Ectodermal cell (in vitro differentiated cells): Measurements from ENCODE around the gene UGT1A8. TPM values are rescaled to one million over a fixed set of nuclear protein-coding genes. Genes with fewer than 3 reads are reported as not detected.
"Not testable (repeated sequence)": the region's sequence is repeated elsewhere in the genome, so short reads cannot be mapped to it uniquely, and the experiment has no call there.

ENCODE experiments used
- H3K27ac ChIP-seq: 2 replicates; pipeline ENCODE4 v1.7.0; 2013; ENCODE audit warnings: mild to moderate bottlenecking, low read depth, low read length; ENCODE audit not compliant: insufficient read depth, poor library complexity, severe bottlenecking
- H3K27me3 ChIP-seq: 2 replicates; pipeline ENCODE4 v1.7.0; 2013; ENCODE audit warnings: mild to moderate bottlenecking, low read length; ENCODE audit not compliant: insufficient read depth, control insufficient read depth, poor library complexity, severe bottlenecking
- H3K36me3 ChIP-seq: one replicate; pipeline ENCODE4 v1.7.0; 2013; ENCODE audit warnings: low read length; ENCODE audit not compliant: control insufficient read depth, insufficient read depth
- H3K4me1 ChIP-seq: one replicate; pipeline ENCODE4 v1.7.0; 2013; ENCODE audit warnings: low read length; ENCODE audit not compliant: control insufficient read depth, insufficient read depth
- H3K4me3 ChIP-seq: 2 replicates; pipeline ENCODE4 v1.7.0; 2013; ENCODE audit warnings: low read depth, low read length, control low read depth; ENCODE audit not compliant: insufficient read depth
- H3K9me3 ChIP-seq: 2 replicates; pipeline ENCODE4 v1.7.0; 2013; ENCODE audit warnings: mild to moderate bottlenecking, low read length, moderate library complexity; ENCODE audit not compliant: control insufficient read depth
- WGBS, 2 experiments: methylation state at CpG; one replicate each; pipeline ENCODE4 v1.1.7; 2013; ENCODE audit warnings: missing lambda C conversion rate in 2 of 2; 5-methylcytosine and 5-hydroxymethylcytosine counted together
- polyA plus RNA-seq, 4 experiments: library from polyadenylated mRNA; stranded (reverse); fragments of 50-300 nt; gene quantifications; one replicate each; pipeline ENCODE4 v1.2.3, GENCODE V29; 2013

Gene UGT1A8
- polyA plus RNA-seq (2013, experiment 1 of 4): not detected
- polyA plus RNA-seq (2013, experiment 2 of 4): not detected
- polyA plus RNA-seq (2013, experiment 3 of 4): not detected
- not detected for polyA plus RNA-seq (2013, experiment 4 of 4)

DNA sequence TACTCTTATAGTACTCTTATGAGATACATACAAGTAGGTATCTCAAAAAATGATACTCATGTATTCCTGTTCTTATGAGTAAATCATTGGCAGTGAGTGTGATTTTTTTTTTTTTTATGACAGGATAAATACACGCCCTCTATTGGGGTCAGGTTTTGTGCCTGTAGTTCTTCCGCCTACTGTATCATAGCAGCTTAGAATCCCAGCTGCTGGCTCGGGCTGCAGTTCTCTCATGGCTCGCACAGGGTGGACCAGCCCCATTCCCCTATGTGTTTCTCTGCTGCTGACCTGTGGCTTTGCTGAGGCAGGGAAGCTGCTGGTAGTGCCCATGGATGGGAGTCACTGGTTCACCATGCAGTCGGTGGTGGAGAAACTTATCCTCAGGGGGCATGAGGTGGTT is at the start of gene UGT1A8:
Gene UGT1A8, plus strand, starts transcription at position 158 of the 400 bp plus-strand sequence. Its CDS starts 75 bp downstream, at position 233.
- 91 to 96% methylated on average over 4 to 5 of the region's 5 CpGs for WGBS, 2 experiments
- not testable (repeated sequence) for H3K9me3 ChIP-seq, H3K4me3 ChIP-seq, H3K27me3 ChIP-seq, H3K4me1 ChIP-seq, H3K36me3 ChIP-seq, H3K27ac ChIP-seq

DNA sequence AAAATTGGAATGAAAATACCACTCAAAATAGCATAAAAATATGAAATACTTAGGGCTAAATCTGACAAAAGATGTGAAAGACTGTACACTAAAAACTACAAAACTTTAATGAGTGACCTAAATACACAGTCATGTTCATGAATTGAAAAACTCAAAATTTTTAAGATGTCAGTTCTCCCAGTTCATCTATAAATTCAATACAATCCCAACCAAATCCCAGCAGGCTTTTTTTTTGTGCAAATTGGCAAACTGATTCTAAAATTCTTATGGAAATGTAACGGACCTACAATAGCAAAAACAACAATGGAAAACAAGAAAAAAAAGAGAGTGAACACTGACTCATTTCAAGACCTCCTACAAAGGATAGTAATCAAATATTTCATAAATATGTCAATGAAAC is 46.4 kb upstream of the UGT1A8 start:
- Histone ChIP-seq H3K27me3 (no peaks in the 10 kb centered on the region), H3K9me3 (no peaks in the 10 kb centered on the region), H3K27ac (no peak overlapping the region), H3K4me3 (no peak overlapping the region), H3K4me1 (no peaks in the 10 kb centered on the region), H3K36me3 (no peaks in the 10 kb centered on the region)
- WGBS, 2 experiments: 100% methylated on average over 1 of the region's 1 CpG; no CpG with 5 or more reads in 1 of the 2 experiments

DNA sequence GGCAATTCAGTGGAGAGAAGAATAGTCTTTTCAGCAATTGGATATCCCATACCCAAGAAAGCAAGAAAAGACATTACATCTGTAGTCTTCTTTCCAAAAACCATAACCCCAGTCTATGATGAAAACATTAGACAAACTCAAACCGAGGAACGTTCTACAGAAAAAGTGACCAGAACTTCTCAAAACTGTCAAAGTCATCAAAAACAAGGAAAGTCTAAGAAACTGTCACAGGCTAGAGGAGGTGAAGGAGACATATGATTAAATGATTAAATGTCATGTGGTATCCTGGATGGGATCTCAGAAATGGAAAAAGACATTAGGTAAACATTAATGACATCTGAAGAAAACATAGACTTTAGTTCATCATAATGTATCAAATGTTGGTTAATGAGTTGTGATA is 46.0 kb upstream of the UGT1A8 start:
- Histone ChIP-seq H3K27ac (no peak overlapping the region), H3K27me3 (no peaks in the 10 kb centered on the region), H3K4me1 (no peaks in the 10 kb centered on the region), H3K4me3 (no peak overlapping the region), H3K36me3 (no peaks in the 10 kb centered on the region), H3K9me3 (no peaks in the 10 kb centered on the region)
- WGBS, 2 experiments: 97 to 100% methylated on average over 2 of the region's 2 CpGs

DNA sequence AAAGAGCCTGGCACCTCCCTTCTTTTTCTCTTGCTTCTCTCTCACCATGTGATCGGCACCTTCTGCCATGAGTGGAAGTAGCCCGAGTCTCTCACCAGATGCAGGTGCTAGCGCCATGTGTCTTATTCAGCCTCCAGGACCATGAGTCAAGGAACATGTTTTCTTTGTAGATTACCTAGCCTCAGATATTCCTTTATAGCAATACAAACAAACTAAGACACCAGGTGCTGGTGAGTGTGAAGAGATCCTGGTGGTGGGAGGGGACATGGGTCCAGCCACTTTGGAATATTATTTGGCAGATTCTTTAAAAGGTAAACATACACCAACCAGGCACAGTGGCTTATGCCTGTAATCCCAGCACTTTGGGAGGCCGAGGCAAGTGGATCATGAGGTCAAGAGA is 45.0 kb upstream of the UGT1A8 start:
- Histone ChIP-seq H3K9me3 (no peaks in the 10 kb centered on the region), H3K27ac (no peak overlapping the region), H3K27me3 (no peaks in the 10 kb centered on the region), H3K4me3 (no peak overlapping the region), H3K36me3 (no peaks in the 10 kb centered on the region), H3K4me1 (no peaks in the 10 kb centered on the region)
- WGBS, 2 experiments: 90 to 91% methylated on average over 4 of the region's 4 CpGs

DNA sequence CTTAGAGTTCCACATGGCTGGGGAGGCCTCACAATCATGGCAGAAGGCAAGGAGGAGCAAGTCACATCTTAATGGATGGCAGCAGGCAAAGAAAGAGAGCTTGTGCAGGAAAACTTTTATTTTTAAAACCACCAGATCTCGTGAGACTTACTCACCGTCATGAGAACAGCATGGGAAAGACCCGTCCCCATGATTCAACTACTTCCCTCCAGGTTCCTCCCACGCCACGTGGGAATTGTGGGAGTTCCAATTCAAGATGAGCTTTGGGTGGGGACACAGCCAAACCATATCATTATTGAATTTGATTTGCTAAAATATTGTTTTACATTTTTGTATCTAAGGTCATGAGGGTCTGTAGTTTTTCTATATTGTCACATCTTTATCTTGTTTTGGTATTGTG is 40.1 kb upstream of the UGT1A8 start:
- not testable (repeated sequence) for H3K27me3 ChIP-seq, H3K36me3 ChIP-seq, H3K4me3 ChIP-seq, H3K27ac ChIP-seq, H3K9me3 ChIP-seq, H3K4me1 ChIP-seq
- WGBS, 2 experiments: 79 to 81% methylated on average over 5 of the region's 5 CpGs

DNA sequence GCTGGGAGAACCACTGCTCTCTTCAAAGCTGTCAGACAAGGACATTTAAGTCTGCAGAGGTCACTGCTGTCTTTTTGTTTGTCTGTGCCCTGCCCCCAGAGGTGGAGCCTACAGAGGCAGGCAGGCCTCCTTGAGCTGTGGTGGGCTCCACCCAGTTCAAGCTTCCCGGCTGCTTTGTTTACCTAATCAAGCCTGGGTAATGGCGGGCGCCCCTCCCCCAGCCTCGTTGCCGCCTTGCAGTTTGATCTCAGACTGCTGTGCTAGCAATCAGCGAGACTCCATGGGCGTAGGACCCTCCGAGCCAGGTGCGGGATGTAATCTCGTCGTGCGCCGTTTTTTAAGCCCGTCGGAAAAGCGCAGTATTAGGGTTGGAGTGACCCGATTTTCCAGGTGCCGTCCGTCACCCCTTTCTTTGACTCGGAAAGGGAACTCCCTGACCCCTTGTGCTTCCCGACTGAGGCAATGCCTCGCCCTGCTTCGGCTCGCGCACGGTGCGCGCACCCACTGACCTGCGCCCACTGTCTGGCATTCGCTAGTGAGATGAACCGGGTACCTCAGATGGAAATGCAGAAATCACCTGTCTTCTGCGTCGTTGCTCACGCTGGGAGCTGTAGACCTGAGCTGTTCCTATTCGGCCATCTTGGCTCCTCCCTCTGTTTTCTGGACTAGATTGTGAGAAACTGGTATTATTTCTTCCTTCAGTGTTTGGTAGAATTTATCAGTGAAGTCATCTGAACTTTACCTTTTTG is 34.0 kb upstream of the UGT1A8 start:
- H3K4me1 ChIP-seq, H3K9me3 ChIP-seq, H3K36me3 ChIP-seq, H3K27ac ChIP-seq, H3K27me3 ChIP-seq, H3K4me3 ChIP-seq: not testable (repeated sequence)
- 83 to 85% methylated on average over 34 to 35 of the region's 35 CpGs for WGBS, 2 experiments

DNA sequence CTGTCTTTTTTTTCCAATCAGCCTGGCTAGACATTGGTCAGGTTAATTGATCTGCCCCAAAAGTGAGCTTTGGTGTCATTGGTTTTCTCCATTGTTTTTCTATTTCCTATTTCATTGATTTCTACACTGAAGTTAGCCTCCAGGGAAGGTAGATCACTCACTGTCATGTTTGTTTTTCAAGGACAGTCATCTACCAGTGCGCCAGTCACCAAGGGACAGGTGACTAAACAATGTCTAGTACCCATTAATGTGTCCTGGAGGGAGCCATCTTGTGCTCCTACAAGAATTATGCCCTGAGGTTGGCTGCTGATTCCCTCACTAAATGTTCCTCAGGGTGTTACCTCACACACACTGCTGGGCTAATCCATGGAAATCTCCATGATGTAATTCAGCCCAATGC is 33.2 kb upstream of the UGT1A8 start:
- Histone ChIP-seq H3K4me3 (no peak overlapping the region), H3K4me1 (no peaks in the 10 kb centered on the region), H3K36me3 (no peaks in the 10 kb centered on the region), H3K9me3 (no peaks in the 10 kb centered on the region), H3K27me3 (no peaks in the 10 kb centered on the region), H3K27ac (no peak overlapping the region)
- WGBS, 2 experiments: 95 to 100% methylated on average over 1 of the region's 1 CpG

DNA sequence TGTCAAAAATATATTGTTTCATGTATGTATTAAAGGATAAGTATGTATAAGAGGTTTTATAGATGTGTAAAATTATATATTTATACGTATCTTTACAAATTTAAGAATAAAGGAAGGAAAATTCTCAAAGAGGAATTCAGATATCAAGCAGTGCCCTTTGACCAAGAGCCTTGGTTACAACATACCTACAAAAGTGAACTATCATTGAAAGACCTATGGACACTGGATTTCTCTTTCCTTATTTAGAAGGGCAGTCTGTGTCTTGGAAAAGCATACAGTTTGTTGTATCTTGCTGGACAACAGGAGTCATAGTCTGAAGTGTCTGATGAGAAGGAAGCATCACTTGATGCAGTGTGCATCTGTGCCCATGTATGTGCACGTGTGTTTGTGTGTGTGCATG is 29.0 kb upstream of the UGT1A8 start:
- WGBS, 2 experiments: 98 to 100% methylated on average over 1 to 2 of the region's 2 CpGs
- Histone ChIP-seq H3K36me3 (no peaks in the 10 kb centered on the region), H3K27ac (no peak overlapping the region), H3K4me1 (no peaks in the 10 kb centered on the region), H3K9me3 (no peaks in the 10 kb centered on the region), H3K27me3 (no peaks in the 10 kb centered on the region), H3K4me3 (no peak overlapping the region)

DNA sequence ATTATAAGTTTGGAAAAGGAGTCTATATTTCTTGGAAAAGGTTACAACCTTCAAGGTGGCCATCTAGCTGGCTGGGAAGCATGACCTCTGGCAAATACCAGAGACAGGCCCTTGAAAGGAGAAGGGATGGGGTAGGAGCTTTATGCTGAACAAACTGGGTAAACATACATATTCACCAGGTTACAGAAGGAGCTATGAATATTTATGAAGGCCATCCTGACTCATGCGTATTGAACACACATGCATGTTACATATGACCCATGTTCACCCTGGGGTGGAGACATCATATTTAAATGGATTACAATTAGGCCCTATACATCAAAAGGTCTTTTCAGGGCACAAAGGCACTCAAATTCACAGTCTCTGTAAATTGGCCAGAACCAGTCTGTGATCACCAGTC is 24.7 kb upstream of the UGT1A8 start:
- not testable (repeated sequence) for H3K36me3 ChIP-seq, H3K27ac ChIP-seq, H3K9me3 ChIP-seq, H3K4me3 ChIP-seq, H3K4me1 ChIP-seq, H3K27me3 ChIP-seq
- no CpG with 5 or more reads among the region's 1 CpG for WGBS, 2 experiments

DNA sequence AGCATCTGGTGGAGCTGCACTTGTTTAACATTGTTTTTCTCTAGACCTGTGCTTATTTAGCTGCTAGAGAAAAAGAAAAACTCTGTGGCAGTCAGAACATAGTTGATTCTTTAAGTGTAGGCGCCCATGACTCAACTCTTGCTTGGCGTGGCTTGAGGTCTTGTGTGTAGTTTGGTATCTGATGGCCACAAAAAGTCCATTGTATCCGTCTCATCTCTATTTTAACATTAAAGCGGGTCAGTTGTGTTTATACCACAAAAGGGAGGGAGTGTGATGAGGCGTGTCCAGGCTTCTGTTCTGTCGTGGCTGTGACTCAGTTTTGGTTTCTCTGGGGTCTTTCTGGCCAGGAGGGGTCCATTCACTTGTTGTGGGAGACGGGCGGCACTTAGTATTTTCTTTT is 24.2 kb upstream of the UGT1A8 start:
- no peaks in the 10 kb centered on the region for H3K36me3 ChIP-seq
- WGBS, 2 experiments: 84 to 87% methylated on average over 8 of the region's 8 CpGs
- H3K4me1 ChIP-seq: no peaks in the 10 kb centered on the region
- H3K4me3 ChIP-seq: no peak overlapping the region
- no peaks in the 10 kb centered on the region for H3K27me3 ChIP-seq
- no peak overlapping the region for H3K27ac ChIP-seq
- H3K9me3 ChIP-seq: no peaks in the 10 kb centered on the region
